Activated CD4-positive, alpha-beta T cell treated with anti-CD3 and anti-CD28 coated beads, Interleukin-2, amount 50 U/mL, for 24 hours (primary cell): Measurements from ENCODE around the gene PTPRD.
"Not testable (repeated sequence)": the region's sequence is repeated elsewhere in the genome, so short reads cannot be mapped to it uniquely, and the experiment has no call there.

Experiments used
- DNase-seq, 2 donors: peaks; one replicate each; pipeline ENCODE4 v3.0.0-alpha.2; 2020; ENCODE audit warnings: low read depth in 1 of 2, low spot score in 1 of 2

PTPRD gene

DNA sequence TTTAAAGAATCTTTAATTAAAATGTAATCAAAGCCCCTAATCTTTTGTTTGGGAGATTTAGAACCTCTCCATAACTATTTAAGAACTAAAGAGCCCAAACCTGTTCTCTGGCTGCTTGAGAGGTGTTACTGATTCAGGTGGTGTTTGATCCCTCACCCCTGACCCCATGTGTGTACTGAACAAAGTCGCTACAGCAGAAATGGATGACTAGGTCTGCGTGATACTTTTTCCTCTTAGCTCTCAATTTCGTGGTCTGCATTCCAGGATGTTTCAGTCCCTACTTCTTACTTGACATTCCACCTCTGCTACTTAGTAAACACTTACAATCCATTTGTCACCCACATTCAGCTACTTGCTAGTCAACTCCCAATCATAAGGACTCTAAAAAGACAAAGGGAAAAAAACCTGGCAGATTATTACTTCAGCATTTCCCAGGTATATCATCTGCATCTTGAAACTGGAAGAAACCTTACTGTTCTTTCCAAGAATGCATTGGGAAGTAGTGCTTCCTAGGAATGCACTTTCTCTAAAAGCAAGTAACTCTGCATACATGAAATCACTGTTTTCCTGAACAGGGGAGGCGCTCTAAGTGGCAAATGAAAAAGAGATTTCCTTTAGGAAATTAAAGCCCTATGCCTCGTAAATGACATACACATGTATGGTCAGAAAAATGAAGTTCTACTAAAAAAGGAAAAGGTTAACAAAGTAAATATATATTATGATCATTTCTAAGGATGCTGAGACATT is 1091.6 kb downstream of the PTPRD start:
- DNase-seq: no peak

- no peak for DNase-seq
Measured at GRCh38 chr9:9504869-9505268, 1107.9 kb downstream of the PTPRD start.

GRCh38 chr9:9499546-9499945 is 1113.3 kb downstream of the PTPRD start:
- DNase-seq: no peak

DNA sequence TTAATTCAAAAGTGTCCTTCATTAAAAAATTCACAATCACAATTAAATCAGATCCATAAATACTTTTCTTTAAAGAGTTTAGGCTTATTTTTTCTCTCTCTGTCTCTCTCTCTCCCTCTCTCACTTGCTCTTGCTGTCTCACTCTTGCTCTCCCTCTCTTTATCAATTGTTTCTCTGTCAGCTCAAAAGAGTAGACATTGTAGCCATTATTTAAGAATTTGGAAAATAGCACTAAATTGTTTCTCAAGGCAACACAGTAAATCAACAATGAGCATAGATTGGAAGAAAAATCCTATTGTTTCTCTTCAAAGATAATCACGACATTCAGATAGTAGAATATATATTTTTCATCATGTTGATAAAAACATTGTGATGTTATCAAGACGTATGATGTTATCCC is 1114.0 kb downstream of the PTPRD start:
- DNase-seq: no peak

DNA sequence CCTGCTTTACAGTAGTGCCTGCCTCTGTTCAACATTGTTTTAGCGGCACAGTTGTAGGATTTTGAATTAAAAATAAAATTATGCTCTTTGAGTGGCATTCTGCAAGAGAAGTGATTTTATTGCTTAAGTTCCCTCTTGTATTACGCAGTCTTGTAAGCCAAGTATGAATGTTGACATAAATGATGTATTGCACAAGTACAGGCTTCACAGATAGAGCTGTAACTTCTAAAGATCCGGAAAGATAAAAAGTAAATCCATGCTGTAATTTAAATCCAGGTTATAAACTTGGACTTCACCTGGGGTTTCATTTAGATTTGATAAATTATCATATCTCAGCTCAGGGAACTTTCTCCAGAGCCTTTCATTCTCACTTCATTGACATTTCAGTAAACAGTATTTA is 1114.7 kb downstream of the PTPRD start:
- no peak for DNase-seq

GRCh38 chr9:9494336-9494735 is 1118.5 kb downstream of the PTPRD start:
- DNase-seq: no peak

DNA sequence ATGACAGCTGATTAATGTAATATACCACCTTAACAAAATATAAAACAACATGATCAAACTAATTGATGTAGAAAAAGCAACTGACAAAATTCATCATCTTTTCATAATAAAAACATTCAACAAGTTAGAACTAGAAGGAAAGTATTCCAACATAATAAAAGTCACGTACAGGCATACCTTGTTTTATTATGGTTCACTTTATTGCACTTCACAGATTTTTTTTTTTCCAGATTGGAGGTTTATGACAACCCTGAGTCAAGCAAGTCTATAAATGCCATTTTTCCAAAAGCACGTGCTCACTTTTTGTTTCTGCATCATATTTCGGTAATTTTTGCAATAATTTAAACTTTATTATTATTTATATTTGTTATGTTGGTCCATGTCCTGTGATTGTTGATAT is 1120.3 kb downstream of the PTPRD start:
- DNase-seq: no peak

- DNase-seq: no peak
Measured at GRCh38 chr9:9489183-9489582, 1123.6 kb downstream of the PTPRD start.

DNA sequence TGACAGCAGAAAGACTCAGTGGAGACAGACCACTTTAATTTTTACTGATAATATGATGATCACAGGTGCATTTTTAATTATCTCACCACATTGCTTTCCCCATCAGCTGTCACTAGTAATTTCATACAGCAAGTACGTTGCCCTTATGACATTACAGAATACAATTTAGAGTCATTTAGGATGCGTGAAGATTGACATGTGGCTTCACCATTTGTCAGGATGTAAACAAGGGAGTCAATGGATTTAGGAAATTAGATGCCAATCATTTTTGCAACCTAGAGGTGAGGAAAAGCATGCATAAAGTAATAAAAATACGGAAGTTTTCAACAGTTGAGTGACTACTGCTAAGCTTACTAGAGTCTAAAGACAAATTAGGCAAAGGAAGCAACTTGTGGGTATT is 1129.6 kb downstream of the PTPRD start:
- no peak for DNase-seq

DNA sequence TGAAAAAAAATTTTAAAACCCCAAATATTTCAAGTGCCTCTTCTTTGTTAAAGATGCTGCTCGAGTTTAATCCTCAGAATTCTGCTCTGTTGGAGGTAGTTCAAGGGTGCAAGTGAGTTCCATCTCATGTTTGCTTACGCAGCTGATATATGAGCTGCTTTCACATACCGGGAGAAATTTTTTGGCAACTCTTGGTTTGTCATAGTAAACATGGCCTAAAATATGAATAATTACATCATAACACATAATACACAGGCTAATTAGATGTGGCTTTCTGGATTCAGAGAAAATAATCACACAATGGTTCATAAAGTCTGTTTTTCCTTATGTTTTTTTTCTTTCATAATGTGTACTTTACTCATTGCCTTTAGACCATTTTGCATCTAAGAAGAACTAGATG is 1134.1 kb downstream of the PTPRD start:
- DNase-seq: no peak

DNA sequence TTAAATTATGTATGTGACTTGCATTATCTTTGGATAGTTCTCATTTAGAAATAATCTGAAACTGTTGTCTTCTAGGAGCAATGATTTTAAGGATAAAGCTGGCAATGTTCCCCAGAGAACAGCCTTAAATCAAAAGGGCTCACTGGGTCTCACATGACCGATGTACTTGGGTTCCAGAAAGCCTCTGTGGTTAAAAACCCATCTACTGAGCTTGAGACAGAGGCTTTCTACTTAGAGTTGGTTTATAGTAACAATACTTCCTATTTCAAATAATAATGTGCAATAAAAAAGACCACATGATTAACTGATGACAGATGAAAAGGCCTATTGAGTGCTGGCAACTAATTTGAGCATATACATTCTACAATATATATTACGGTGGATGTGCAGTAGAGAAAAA is 1143.5 kb downstream of the PTPRD start:
- no peak for DNase-seq

DNA sequence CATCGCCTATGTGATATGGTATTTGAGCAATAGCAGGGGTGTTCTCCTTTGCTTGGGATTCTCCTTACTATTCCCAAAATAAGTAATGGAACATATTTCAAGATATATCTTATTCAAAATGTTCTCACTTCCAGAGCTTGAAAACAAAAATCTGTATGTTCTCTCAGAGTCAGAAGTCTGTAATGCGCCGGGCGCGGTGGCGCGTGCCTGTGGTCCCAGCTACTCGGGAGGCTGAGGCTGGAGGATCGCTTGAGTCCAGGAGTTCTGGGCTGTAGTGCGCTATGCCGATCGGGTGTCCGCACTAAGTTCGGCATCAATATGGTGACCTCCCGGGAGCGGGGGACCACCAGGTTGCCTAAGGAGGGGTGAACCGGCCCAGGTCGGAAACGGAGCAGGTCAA is 1170.9 kb downstream of the PTPRD start:
- DNase-seq: not testable (repeated sequence)

GRCh38 chr9:9437641-9438040 is 1175.2 kb downstream of the PTPRD start:
- no peak for DNase-seq

- DNase-seq: not testable (repeated sequence)
Measured at GRCh38 chr9:9426454-9426853, 1186.3 kb downstream of the PTPRD start.

GRCh38 chr9:9412241-9412640 is 1200.6 kb downstream of the PTPRD start:
- no peak for DNase-seq

GRCh38 chr9:9410736-9411135 is 1202.1 kb downstream of the PTPRD start:
- DNase-seq: no peak

DNA sequence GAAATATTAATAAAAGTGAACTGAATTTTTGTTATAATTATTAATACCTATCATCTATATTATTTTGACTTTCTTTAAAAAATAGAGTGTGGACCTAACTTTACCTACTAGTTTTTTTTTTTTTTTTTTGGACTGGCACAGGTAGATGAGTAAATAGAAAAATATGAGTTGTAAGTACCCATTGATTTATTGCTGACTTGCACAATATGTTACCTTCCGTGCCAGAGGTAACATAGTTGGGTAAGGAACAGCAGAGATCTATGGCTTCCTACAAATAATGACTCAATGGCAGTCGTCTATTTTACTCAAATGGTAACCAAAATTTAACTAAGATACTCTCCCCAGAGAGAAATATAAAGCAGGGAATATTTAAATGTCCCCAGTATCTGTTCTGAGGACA is 1212.8 kb downstream of the PTPRD start:
- DNase-seq: no peak

DNA sequence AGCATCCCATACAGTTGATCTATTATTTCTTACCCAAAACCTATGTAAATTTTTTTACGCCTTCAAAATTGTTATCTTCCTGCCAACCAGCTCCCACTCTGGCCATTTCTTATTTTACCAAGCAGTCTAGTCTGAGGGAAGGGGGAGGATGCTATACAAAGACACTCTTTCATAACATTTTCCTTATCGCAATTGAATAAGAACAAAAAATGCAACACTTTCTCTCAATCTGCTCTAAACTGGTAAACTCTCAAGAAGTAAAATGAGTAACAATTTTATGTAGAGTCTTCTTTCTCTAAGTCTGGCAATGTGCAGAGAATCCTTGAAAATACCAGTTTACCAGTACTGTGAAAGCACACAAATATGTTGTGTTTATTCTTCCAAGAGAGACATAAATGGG is 1216.3 kb downstream of the PTPRD start:
- no peak for DNase-seq

GRCh38 chr9:9395539-9395938 is 1217.3 kb downstream of the PTPRD start:
- no peak for DNase-seq

DNA sequence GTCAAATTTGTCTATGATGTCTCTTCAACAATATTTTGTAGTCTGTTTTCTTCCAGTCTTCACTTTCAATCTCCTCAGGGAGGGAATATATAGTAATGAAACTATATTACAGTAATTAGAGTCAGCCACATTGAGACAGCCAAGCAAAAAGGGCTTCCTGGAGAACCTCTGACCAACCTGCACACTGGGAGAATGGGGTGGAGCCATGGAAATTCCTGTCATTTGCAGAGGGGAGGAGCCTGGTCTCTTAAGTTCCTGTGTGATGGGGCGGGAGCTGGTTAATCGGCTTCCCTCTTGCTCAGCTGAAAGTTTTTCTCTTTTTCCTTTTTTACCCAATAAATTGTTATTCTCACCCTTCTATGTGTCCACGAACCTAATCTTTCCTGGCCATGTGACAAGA is 1220.0 kb downstream of the PTPRD start:
- no peak for DNase-seq

DNA sequence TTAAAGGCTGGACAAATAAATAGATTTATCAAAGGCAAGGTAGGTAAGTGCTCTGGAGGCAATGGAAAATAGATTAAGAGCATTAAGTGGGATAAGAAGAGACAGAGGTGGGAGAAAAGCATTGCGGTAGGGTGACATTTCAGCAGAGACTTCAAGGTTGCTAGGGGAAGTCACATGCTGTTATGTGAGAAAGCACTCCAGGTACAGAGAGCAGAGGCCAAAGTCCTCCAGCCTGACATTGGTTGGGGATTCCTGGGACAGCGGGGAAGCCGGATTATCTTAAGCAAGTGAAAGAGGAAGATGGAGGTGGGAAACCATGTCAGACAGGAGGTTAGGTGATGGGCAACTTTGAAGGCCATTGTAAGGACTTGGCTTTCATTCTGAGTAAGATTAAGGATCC is 1222.9 kb downstream of the PTPRD start:
- no peak for DNase-seq

- no peak for DNase-seq
Measured at GRCh38 chr9:9387511-9388115, 1225.2 kb downstream of the PTPRD start.

DNA sequence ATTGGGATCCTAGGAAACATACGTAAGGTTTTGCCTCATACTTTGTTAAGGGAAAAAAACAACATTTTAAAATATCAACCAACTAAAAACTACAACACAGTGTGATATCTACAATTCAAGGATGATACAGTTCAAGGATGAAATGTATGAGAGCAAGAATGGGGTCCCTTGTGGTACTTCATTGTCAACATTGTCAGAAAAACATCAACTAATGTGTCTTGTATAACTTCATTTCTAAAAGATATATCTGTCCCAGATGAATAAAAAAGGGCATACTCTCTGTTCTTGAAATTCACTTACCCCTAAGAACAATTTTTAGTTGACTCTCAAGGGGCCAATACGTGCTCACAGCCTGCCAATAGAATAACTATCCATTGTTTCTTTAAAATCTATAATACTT is 1250.5 kb downstream of the PTPRD start:
- DNase-seq: no peak
